ENCODE measurements around the gene ZNF217.

Gene ZNF217

GRCh38 chr20:53578492-53579222, 15.0 kb downstream of the ZNF217 start:
- peak; percentile 73 for TF ChIP-seq CTCF (IDR thresholded peaks at IDR 0.05)

- no peak for TF ChIP-seq CTCF (IDR thresholded peaks at IDR 0.05)
Observed at GRCh38 chr20:53576586-53577318, 16.9 kb downstream of the ZNF217 start.

GRCh38 chr20:53576195-53576580, 17.5 kb downstream of the ZNF217 start:
- no peak for TF ChIP-seq CTCF (IDR thresholded peaks at IDR 0.05)

- no peak for TF ChIP-seq CTCF (IDR thresholded peaks at IDR 0.05)
Observed at GRCh38 chr20:53575481-53576194, 18.0 kb downstream of the ZNF217 start.

- no peak for TF ChIP-seq CTCF (IDR thresholded peaks at IDR 0.05)
Observed at GRCh38 chr20:53574819-53575218, 18.8 kb downstream of the ZNF217 start.

GRCh38 chr20:53574259-53574789, 19.3 kb downstream of the ZNF217 start:
- TF ChIP-seq CTCF (IDR thresholded peaks at IDR 0.05), result no peak

- no peak for TF ChIP-seq CTCF (IDR thresholded peaks at IDR 0.05)
Observed at GRCh38 chr20:53571555-53572286, 21.9 kb downstream of the ZNF217 start.
